AG09309 (cell line): ENCODE results near the gene SMOC1.

Experiments
- DNase-seq: peaks from one replicate; pipeline ENCODE4 v3.0.0-alpha.2; 2010; ENCODE audit warnings: low read depth
- H3K4me3 ChIP-seq: 2 replicates; pipeline ENCODE4 v1.5.1; 2011; ENCODE audit warnings: mild to moderate bottlenecking, low read depth, low read length, moderate library complexity; ENCODE audit not compliant: control insufficient read depth
- TF ChIP-seq, protein P1 (sequence below): IDR thresholded peaks from 2 replicates; pipeline ENCODE4 v1.5.1; 2011; ENCODE audit warnings: mild to moderate bottlenecking, low read depth, low read length, inconsistent platforms; ENCODE audit not compliant: insufficient read depth, control insufficient read depth; ENCODE audit errors: missing control alignments

SMOC1 gene

DNA sequence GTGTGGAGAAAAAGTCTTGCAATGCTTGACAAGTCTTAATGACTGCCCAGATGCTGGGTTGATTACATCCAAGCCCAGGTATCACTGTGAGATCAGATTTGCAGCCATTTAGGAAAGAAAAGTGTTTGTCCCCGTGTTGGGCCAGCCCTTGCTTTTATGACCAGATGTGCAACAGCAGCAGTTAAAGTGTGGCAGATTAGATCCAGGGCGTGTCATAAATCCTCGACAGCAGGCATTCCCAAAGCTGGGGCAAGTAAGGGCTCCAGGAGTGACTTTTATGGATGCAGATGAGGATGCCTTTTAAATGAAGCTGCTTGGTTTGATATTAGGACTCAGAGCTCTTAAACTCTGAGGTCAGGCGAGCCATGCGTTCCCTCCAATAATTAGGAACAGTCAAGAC is 1.7 kb downstream of the SMOC1 start:
- no peak for DNase-seq
- H3K4me3 ChIP-seq = no peak overlapping the region
- TF ChIP-seq, protein P1, sequence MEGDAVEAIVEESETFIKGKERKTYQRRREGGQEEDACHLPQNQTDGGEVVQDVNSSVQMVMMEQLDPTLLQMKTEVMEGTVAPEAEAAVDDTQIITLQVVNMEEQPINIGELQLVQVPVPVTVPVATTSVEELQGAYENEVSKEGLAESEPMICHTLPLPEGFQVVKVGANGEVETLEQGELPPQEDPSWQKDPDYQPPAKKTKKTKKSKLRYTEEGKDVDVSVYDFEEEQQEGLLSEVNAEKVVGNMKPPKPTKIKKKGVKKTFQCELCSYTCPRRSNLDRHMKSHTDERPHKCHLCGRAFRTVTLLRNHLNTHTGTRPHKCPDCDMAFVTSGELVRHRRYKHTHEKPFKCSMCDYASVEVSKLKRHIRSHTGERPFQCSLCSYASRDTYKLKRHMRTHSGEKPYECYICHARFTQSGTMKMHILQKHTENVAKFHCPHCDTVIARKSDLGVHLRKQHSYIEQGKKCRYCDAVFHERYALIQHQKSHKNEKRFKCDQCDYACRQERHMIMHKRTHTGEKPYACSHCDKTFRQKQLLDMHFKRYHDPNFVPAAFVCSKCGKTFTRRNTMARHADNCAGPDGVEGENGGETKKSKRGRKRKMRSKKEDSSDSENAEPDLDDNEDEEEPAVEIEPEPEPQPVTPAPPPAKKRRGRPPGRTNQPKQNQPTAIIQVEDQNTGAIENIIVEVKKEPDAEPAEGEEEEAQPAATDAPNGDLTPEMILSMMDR = no peak

DNA sequence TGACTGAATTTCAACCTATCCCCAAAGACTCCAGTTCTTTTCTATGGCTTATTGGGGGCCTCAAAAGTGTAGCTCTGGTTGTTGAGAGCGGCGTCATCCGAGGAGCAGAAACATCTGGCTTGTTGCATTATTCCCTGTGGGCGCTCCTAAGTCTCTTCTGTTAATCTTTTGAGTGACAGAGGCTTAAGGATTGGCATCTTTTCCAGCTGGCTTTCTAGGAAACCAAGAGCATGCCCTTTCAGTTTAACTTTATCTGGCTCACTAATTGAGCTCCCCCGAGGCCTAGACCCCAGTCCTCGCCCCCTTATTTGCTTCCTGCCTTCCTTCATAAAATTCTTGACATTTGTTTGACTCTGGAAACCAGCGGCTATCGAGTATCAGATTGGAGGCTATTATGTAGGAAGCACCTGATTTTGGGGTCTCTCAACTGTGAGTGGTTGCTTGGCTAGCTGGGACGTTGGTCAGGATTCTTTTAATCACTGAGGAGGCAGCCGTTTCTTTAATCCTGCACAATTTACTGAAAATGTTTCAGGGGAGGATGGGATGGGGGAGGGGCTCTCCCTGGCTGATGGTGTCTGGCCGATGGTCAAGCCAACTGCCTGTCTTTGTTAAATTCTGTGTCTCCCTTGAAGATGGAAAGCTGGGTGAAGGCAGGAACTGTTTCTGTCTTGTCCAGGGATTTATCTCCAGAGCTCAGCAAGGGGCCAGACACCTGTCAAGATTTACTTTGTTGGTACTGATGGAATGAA is 3.1 kb downstream of the SMOC1 start:
- TF ChIP-seq, protein P1 = no peak
- H3K4me3 ChIP-seq = no peak overlapping the region
- DNase-seq = no peak

DNA sequence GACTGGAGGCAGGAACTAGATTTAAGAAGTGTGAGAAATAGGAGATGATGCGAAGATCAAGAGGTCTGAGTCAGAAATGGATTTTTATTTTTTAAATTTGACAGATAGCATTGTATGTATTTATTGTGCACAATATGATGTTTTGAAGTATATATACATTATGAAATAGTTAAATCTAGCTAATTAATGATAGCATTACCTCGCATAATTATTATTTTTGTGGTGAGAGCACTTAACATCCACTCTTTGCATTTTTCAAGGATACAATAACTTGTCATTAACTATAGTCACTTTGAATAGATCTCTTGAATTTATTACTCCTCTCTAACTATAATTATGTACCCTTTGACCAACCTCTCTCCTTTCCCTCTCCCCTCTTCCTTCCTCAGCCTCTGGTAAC is 3.7 kb downstream of the SMOC1 start:
- no peak for DNase-seq
- TF ChIP-seq, protein P1 = no peak
- no peak overlapping the region for H3K4me3 ChIP-seq

DNA sequence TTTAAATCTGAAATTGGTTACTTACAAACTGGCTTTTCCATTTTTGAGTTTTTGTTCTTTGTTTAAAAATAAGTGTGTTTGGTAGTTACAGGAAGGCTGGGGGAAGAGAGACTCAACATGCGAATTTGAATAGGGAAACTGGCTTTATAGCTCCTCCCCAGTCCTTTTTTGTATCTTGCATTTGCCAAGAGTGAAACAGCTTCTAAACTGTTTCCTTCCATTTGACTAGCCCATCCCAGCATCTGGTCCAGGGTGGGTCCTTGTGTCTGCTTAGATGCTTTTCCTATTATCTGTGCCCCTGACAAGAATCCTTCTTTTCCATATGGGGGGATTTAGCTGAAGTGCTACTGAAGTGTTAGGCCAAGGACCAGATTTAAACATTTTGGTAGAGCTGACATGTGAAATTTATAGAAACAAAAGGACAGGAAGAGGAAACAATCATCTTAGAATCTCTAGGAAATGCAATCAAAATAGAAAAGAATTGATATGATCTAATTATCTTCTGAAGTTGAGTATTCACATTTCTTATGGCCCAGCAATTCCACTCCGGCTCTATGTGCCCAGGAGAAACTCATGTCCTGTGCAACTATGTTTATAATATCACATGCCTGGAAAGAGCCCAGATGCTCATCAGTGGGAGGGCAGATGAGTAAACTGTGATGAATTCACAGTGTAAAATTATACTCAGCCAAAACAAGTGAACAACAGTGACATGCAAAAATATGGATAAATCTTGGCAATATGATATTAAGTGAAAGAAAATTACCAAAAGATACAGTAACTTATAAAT is 7.4 kb downstream of the SMOC1 start:
- no peak overlapping the region for H3K4me3 ChIP-seq
- no peak for DNase-seq
- TF ChIP-seq, protein P1 = no peak

DNA sequence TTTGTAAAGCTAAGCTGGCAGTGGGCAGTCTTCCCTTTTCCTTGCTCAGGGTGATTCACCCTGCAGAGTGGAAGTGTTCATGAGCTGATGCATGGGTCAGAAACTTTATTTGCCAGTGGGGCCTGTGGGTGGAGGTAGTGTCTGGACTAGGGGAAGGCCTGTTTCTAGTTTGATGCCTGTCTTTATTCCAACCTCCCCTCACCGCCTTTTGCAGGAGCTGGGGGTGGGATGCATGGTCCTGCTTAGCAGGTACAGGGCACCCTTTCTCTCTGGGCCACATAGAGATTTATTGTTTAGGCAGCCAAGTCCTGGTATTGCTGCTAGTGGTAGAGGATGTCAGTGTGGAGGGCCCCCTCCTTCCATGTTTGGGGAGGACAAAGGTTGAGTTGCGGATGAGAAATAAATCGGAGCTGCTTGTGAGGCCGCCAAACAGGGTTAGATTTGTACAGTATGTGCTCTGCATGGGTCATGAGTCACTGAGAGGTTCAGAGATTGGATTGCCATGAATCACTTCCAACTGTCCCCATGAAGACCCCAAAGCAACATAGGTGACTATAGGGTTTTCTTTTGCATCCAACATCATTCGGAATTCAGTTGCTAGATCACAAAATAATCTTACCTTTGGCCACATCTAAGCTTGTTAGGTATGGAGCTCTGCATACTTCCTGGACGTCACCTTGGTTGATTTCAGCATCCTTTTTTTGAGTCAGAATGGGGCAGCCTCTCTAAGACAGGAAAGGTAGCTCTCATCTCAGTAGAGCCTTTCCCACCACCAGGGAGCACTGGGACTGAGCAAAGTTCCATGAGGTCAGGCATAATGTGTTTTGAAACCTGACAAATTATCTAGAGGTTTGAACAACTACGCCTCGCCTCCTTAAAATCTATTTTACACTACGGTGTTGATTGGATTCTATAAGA is 8.8 kb downstream of the SMOC1 start:
- H3K4me3 ChIP-seq = no peak overlapping the region
- TF ChIP-seq, protein P1 = no peak
- DNase-seq = no peak

DNA sequence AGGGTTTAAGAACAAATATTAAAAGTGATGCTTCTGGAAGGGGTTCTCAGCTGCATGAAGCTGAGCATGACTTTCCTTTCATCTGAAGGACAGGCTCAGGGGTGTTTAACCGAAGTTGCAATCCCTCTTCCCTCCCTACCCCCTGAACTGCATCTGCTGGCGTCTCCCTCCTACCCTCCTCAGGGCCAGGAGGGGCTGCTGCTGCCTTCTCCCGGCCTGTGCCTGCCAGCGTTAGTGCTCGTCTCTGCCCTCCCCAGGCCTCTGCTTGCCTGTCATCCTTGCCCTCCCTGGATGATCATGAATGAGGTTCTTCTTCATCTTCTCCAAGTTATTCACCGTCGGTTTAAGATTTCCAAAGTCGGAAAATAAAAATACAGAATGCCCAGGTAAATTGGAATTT is 12.2 kb downstream of the SMOC1 start:
- no peak for DNase-seq
- H3K4me3 ChIP-seq = no peak overlapping the region
- TF ChIP-seq, protein P1 = no peak
